ENCODE results near the gene NFYB. TPM values are rescaled to one million over a fixed set of nuclear protein-coding genes. Genes with fewer than 3 reads are reported as not detected.
"Not testable (repeated sequence)": the region's sequence is repeated elsewhere in the genome, so short reads cannot be mapped to it uniquely, and the experiment has no call there.

The NFYB gene
- total RNA-seq, 8 experiments from 2014 or later = 8.3 to 25.7 (median 25.2) TPM

GRCh38 chr12:104131609-104132008 is 6.4 kb downstream of the NFYB start:
- 78 to 100% (median 98%) methylated on average over 1 to 4 of the region's 4 CpGs for WGBS, 10 experiments
- no peak overlapping the region for H3K27ac ChIP-seq

GRCh38 chr12:104130760-104131159 is 7.2 kb downstream of the NFYB start:
- H3K4me3 ChIP-seq = no peak overlapping the region
- H3K27ac ChIP-seq = no peak overlapping the region
- no peak for ATAC-seq (replicated peaks in 6 of 8)
- 20 to 100% (median 85%) methylated on average over 1 to 2 of the region's 2 CpGs; no CpG with 5 or more reads in 2 of the 10 experiments for WGBS, 10 experiments
- in situ Hi-C loops (cut with MboI; ENCODE audit: low pct_unique_long_range_greater_than_20kb in 2 of 9, low sequenced_read_pairs in 9 of 9, unreplicated experiment in 9 of 9) = no loop called here
- peaks cover 0 to 9% of the 10 kb centered on the region in 2 donors for H3K4me1 ChIP-seq (replicated peaks in 1 of 2)

More at GRCh38 chr12:104131609-104132008, 6.4 kb downstream of the NFYB start:
- peaks cover 5 to 17% of the 10 kb centered on the region in 2 donors for H3K4me1 ChIP-seq (replicated peaks in 1 of 2)
- in situ Hi-C loops (cut with MboI; ENCODE audit: low pct_unique_long_range_greater_than_20kb in 2 of 9, low sequenced_read_pairs in 9 of 9, unreplicated experiment in 9 of 9) = no loop called here
- H3K4me3 ChIP-seq = no peak overlapping the region
- ATAC-seq (replicated peaks in 6 of 8) = no peak

GRCh38 chr12:104126548-104126947 is 11.5 kb downstream of the NFYB start:
- Histone ChIP-seq H3K4me1 (replicated peaks in 1 of 2) (no peaks in the 10 kb centered on the region), H3K4me3 (no peak overlapping the region), H3K27ac (no peak overlapping the region)
- in situ Hi-C loops (cut with MboI; ENCODE audit: low pct_unique_long_range_greater_than_20kb in 2 of 9, low sequenced_read_pairs in 9 of 9, unreplicated experiment in 9 of 9) = no loop called here
- ATAC-seq (replicated peaks in 6 of 8) = no peak
- 94 to 100% (median 97%) methylated on average over 2 to 3 of the region's 3 CpGs for WGBS, 10 experiments

- WGBS, 10 experiments = 75 to 100% (median 97%) methylated on average over 1 to 3 of the region's 9 CpGs; no CpG with 5 or more reads in 2 of the 10 experiments
- ATAC-seq (replicated peaks in 6 of 8) = no peak
- in situ Hi-C loops (cut with MboI; ENCODE audit: low pct_unique_long_range_greater_than_20kb in 2 of 9, low sequenced_read_pairs in 9 of 9, unreplicated experiment in 9 of 9) = loop anchor here in 1 of 9 experiments (25.0 kb wide), 1 partner anchor 160 kb away; the partner anchor contains the start of gene TDG
- Histone ChIP-seq H3K27ac (no peak overlapping the region), H3K4me1 (replicated peaks in 1 of 2) (no peaks in the 10 kb centered on the region), H3K4me3 (no peak overlapping the region)
These were observed 15.7 kb downstream of the NFYB start for GRCh38 chr12:104122298-104122697.

- H3K27ac ChIP-seq = no peak overlapping the region
- no peak overlapping the region for H3K4me3 ChIP-seq
- in situ Hi-C loops (cut with MboI; ENCODE audit: low pct_unique_long_range_greater_than_20kb in 2 of 9, low sequenced_read_pairs in 9 of 9, unreplicated experiment in 9 of 9) = loop anchor here in 1 of 9 experiments (25.0 kb wide), 1 partner anchor 159 kb away; the partner anchor contains the start of gene TDG
- H3K4me1 ChIP-seq (replicated peaks in 1 of 2) = no peaks in the 10 kb centered on the region
- peak in 3 of 8 experiments; percentile 66 to 97 (median 96) for ATAC-seq (replicated peaks in 6 of 8)
These were observed 17.0 kb downstream of the NFYB start for GRCh38 chr12:104121001-104121400.

- H3K4me1 ChIP-seq (replicated peaks in 1 of 2) = no peaks in the 10 kb centered on the region
- no peak overlapping the region for H3K27ac ChIP-seq
- ATAC-seq (replicated peaks in 6 of 8) = no peak
- in situ Hi-C loops (cut with MboI; ENCODE audit: low pct_unique_long_range_greater_than_20kb in 2 of 9, low sequenced_read_pairs in 9 of 9, unreplicated experiment in 9 of 9) = loop anchor here in 1 of 9 experiments (25.0 kb wide), 1 partner anchor 153 kb away; the partner anchor contains the start of gene TDG
- H3K4me3 ChIP-seq = no peak overlapping the region
These were observed 22.4 kb downstream of the NFYB start for GRCh38 chr12:104115587-104115975.

- 86 to 100% (median 100%) methylated on average over 1 to 10 of the region's 14 CpGs; no CpG with 5 or more reads in 1 of the 10 experiments for WGBS, 10 experiments
- in situ Hi-C loops (cut with MboI; ENCODE audit: low pct_unique_long_range_greater_than_20kb in 2 of 9, low sequenced_read_pairs in 9 of 9, unreplicated experiment in 9 of 9) = loop anchor here in 1 of 9 experiments (25.0 kb wide), 1 partner anchor 153 kb away; the partner anchor contains the start of gene TDG
- not testable (repeated sequence) for H3K4me3 ChIP-seq; H3K27ac ChIP-seq; H3K4me1 ChIP-seq (replicated peaks in 1 of 2); ATAC-seq (replicated peaks in 6 of 8)
These were observed 23.0 kb downstream of the NFYB start for GRCh38 chr12:104114834-104115586.

- Histone ChIP-seq H3K4me3 (no peak overlapping the region), H3K27ac (no peak overlapping the region), H3K4me1 (replicated peaks in 1 of 2) (no peaks in the 10 kb centered on the region)
- no peak for ATAC-seq (replicated peaks in 6 of 8)
- 52 to 98% (median 84%) methylated on average over 2 to 4 of the region's 4 CpGs for WGBS, 10 experiments
- in situ Hi-C loops (cut with MboI; ENCODE audit: low pct_unique_long_range_greater_than_20kb in 2 of 9, low sequenced_read_pairs in 9 of 9, unreplicated experiment in 9 of 9) = loop anchor here in 1 of 9 experiments (25.0 kb wide), 1 partner anchor 147 kb away; the partner anchor contains the start of gene TDG
These were observed 28.4 kb downstream of the NFYB start for GRCh38 chr12:104109446-104110271.

- 0 to 68% (median 17%) methylated on average over 1 to 6 of the region's 6 CpGs; no CpG with 5 or more reads in 1 of the 10 experiments for WGBS, 10 experiments
- H3K4me3 ChIP-seq = no peak overlapping the region
- ATAC-seq (replicated peaks in 6 of 8) = peak; percentile 86 to 99 (median 92)
- no peaks in the 10 kb centered on the region for H3K4me1 ChIP-seq (replicated peaks in 1 of 2)
- no peak overlapping the region for H3K27ac ChIP-seq
- in situ Hi-C loops (cut with MboI; ENCODE audit: low pct_unique_long_range_greater_than_20kb in 2 of 9, low sequenced_read_pairs in 9 of 9, unreplicated experiment in 9 of 9) = loop anchor here in 1 of 9 experiments (25.0 kb wide), 1 partner anchor 147 kb away; the partner anchor contains the start of gene TDG
These were observed 29.1 kb downstream of the NFYB start for GRCh38 chr12:104108755-104109445.

GRCh38 chr12:104106965-104107364 is 31.0 kb downstream of the NFYB start:
- Histone ChIP-seq H3K4me1 (replicated peaks in 1 of 2) (no peaks in the 10 kb centered on the region), H3K27ac (no peak overlapping the region), H3K4me3 (no peak overlapping the region)
- in situ Hi-C loops (cut with MboI; ENCODE audit: low pct_unique_long_range_greater_than_20kb in 2 of 9, low sequenced_read_pairs in 9 of 9, unreplicated experiment in 9 of 9) = loop anchor here in 1 of 9 experiments (25.0 kb wide), 1 partner anchor 145 kb away; the partner anchor contains the start of gene TDG
- 60 to 100% (median 86%) methylated on average over 1 to 2 of the region's 2 CpGs for WGBS, 10 experiments
- ATAC-seq (replicated peaks in 6 of 8) = no peak

- no peak overlapping the region for H3K4me3 ChIP-seq
- H3K27ac ChIP-seq = no peak overlapping the region
- in situ Hi-C loops (cut with MboI; ENCODE audit: low pct_unique_long_range_greater_than_20kb in 2 of 9, low sequenced_read_pairs in 9 of 9, unreplicated experiment in 9 of 9) = loop anchor here in 1 of 9 experiments (25.0 kb wide), 1 partner anchor 143 kb away; the partner anchor contains the start of gene TDG
- H3K4me1 ChIP-seq (replicated peaks in 1 of 2) = no peaks in the 10 kb centered on the region
- no peak for ATAC-seq (replicated peaks in 6 of 8)
These were observed 32.5 kb downstream of the NFYB start for GRCh38 chr12:104105461-104105860.

- ATAC-seq (replicated peaks in 6 of 8) = no peak
- 80 to 100% (median 92%) methylated on average over 1 to 2 of the region's 2 CpGs for WGBS, 10 experiments
- Histone ChIP-seq H3K4me1 (replicated peaks in 1 of 2) (no peaks in the 10 kb centered on the region), H3K4me3 (no peak overlapping the region), H3K27ac (no peak overlapping the region)
- in situ Hi-C loops (cut with MboI; ENCODE audit: low pct_unique_long_range_greater_than_20kb in 2 of 9, low sequenced_read_pairs in 9 of 9, unreplicated experiment in 9 of 9) = loop anchor here in 1 of 9 experiments (25.0 kb wide), 1 partner anchor 111 kb away; no protein-coding TSS in a partner anchor
These were observed 40.1 kb downstream of the NFYB start for GRCh38 chr12:104097954-104098353.

Measured in motor neuron (in vitro differentiated cells).